DMS 273 treated with DMSO at 0.1 percent for 48 hours (cell line): Measurements from ENCODE around the gene ZNF574.

ENCODE experiments used
- DNase-seq: peaks from one replicate; lab custom pipeline; 2025; lab: John Stamatoyannopoulos, UW

The ZNF574 gene

GRCh38 chr19:42126574-42126973 is 50.6 kb downstream of the ZNF574 start:
- no peak for DNase-seq

GRCh38 chr19:42129399-42130253 is 53.7 kb downstream of the ZNF574 start:
- peak; percentile 74 for DNase-seq

DNA sequence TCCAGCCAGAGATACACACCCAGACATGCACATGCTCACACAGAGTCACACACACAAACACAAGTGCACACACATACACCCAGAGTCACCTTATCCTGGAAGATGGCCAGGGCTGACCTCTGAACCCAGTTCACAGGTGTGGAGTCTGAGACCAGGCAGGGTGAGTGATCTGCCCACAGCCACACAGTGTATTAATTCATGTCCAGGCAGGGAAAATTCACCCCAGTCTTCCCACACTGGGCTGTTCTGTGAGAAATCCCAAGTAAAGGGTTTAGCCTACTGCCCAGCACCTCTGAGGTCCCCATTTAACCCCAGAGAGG is 54.2 kb downstream of the ZNF574 start:
- no peak for DNase-seq
